Breast epithelium (tissue), 4 donors: ENCODE measurements around the gene ADAMTSL2. TPM values are rescaled to one million over a fixed set of nuclear protein-coding genes. Genes with fewer than 3 reads are reported as not detected.

ENCODE experiments used
- DNase-seq, 2 donors: peaks; one replicate each; pipeline ENCODE4 v3.0.0-alpha.2; 2019; ENCODE audit warnings: low spot score in 2 of 2
- H3K27ac ChIP-seq, 2 donors: fragments of 200-600 bp; sonication (generic) in 1 of 2; one replicate each; pipeline ENCODE4 v1.5.1; 2016 to 2019; ENCODE audit warnings: mild to moderate bottlenecking in 1 of 2
- H3K27me3 ChIP-seq, 2 donors: fragments of 200-600 bp; sonication (generic) in 1 of 2; one replicate each; pipeline versions ENCODE4 v1.5.1 to v1.6.0; 2017 to 2019; ENCODE audit warnings: control low read depth in 1 of 2, mild to moderate bottlenecking in 1 of 2
- H3K36me3 ChIP-seq: fragments of 200-600 bp; one replicate; pipeline ENCODE4 v1.5.1; 2019
- H3K4me1 ChIP-seq, 2 donors: fragments of 200-600 bp; sonication (generic); one replicate each; pipeline ENCODE4 v1.5.1; 2016 to 2019; ENCODE audit warnings: control low read depth in 1 of 2
- H3K4me3 ChIP-seq, 3 donors: fragments of 200-600 bp; sonication (generic); 1 replicate in 2 of 3; 2 replicates in 1 of 3; pipeline ENCODE4 v1.5.1; 2016 to 2019; ENCODE audit warnings: mild to moderate bottlenecking in 3 of 3, moderate library complexity in 2 of 3
- H3K9me3 ChIP-seq, 2 donors: fragments of 200-600 bp; sonication (generic) in 1 of 2; one replicate each; pipeline ENCODE4 v1.5.1; 2016 to 2019; ENCODE audit warnings: control low read depth in 1 of 2
- CTCF ChIP-seq, 3 donors: fragments of 450-650 bp; IDR thresholded peaks; one replicate each; pipeline ENCODE4 v1.5.1; 2016 to 2017; ENCODE audit warnings: antibody characterized with exemption in 3 of 3, mild to moderate bottlenecking in 3 of 3, moderate library complexity in 3 of 3
- POLR2A ChIP-seq: fragments of 450-650 bp; IDR thresholded peaks from one replicate; pipeline ENCODE4 v1.6.1; 2016; ENCODE audit warnings: antibody characterized with exemption, mild to moderate bottlenecking, moderate library complexity
- POLR2AphosphoS5 ChIP-seq, 3 donors: sonication (generic); formaldehyde crosslinking; IDR thresholded peaks; one replicate each; pipeline ENCODE4 v1.6.1; 2017; ENCODE audit warnings: antibody characterized with exemption in 3 of 3
- intact Hi-C: fragments of 100-400 bp; cut with DNase I; formaldehyde crosslinking; loops from one replicate; pipeline ENCODE4 v1.15.1; 2023; ENCODE audit warnings: low total_unique reads
- total RNA-seq, 3 donors: library from RNA; depleted of rRNA; stranded (reverse); fragments of >200 nt; gene quantifications; one replicate each; pipeline ENCODE4 v1.1.0, GENCODE V29; 2016

Gene ADAMTSL2
- total RNA-seq, 3 donors from 2014 or later, result 0.33 to 0.80 (median 0.44) TPM

- H3K36me3 ChIP-seq, result no peaks in the 10 kb centered on the region
- intact Hi-C loops, result no loop called here
- TF ChIP-seq POLR2A (no peak), CTCF (IDR thresholded peaks at IDR 0.05) (no peak), POLR2AphosphoS5 (IDR thresholded peaks at IDR 0.05) (no peak)
- H3K27ac ChIP-seq, result peak overlapping the region in 1 of 2 donors; percentile 68
- H3K4me1 ChIP-seq, result no peaks in the 10 kb centered on the region
- DNase-seq, result no peak
- no peak overlapping the region for H3K4me3 ChIP-seq
- peaks cover 0 to 17% of the 10 kb centered on the region in 2 donors for H3K9me3 ChIP-seq
- no peaks in the 10 kb centered on the region for H3K27me3 ChIP-seq
These were observed 29.2 kb upstream of the ADAMTSL2 start for GRCh38 chr9:133505186-133505830.

DNA sequence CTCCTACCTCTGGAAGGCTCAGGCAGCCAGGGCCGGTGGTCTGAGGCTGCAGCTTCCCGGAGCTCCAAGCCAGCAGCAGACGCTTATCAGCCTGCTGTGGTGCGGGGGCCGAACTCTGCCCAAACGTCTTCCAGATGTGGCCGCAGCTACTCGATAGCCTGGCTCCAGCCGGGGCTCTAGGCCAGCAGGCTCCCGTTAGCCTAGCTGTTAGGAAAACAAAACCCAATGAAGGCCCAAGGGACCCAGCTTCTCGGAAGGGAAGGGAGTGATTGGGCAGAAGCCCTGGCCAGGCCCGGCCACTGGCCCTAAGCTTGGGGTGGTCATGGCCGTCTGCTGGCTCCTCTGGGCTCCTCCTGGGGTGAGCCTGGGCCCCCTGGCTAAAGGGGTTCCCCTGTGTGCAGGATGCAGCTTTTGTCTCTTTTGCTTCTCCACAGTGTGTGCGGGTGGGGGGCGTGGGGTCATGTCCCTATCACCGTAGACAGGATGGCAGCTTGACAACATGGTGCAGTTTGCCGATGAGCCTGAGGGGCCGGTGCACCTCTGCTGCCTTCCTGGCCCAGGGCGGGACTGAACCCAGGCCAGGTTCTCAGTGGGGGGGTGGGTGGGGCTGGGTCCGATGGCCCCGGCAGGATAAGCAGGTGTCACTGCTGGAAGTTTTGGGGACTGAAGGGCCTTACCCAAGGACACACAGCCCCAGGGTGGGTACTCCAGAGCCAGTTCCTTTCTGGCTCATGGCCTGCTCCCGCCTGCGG lies 28.4 kb upstream of the ADAMTSL2 start:
- Histone ChIP-seq H3K36me3 (no peaks in the 10 kb centered on the region), H3K27ac (peak overlapping the region in 1 of 2 donors; percentile 68), H3K4me3 (no peak overlapping the region), H3K27me3 (no peaks in the 10 kb centered on the region), H3K9me3 (peaks cover 0 to 16% of the 10 kb centered on the region in 2 donors), H3K4me1 (no peaks in the 10 kb centered on the region)
- intact Hi-C loops, result no loop called here
- no peak for TF ChIP-seq CTCF (IDR thresholded peaks at IDR 0.05)
- TF ChIP-seq POLR2AphosphoS5 (IDR thresholded peaks at IDR 0.05), result no peak
- no peak for TF ChIP-seq POLR2A
- no peak for DNase-seq

GRCh38 chr9:133506653-133507038 lies 27.9 kb upstream of the ADAMTSL2 start:
- Histone ChIP-seq H3K9me3 (peaks cover 0 to 10% of the 10 kb centered on the region in 2 donors), H3K4me3 (no peak overlapping the region), H3K27me3 (no peaks in the 10 kb centered on the region), H3K27ac (peak overlapping the region in 1 of 2 donors; percentile 68), H3K36me3 (no peaks in the 10 kb centered on the region), H3K4me1 (no peaks in the 10 kb centered on the region)
- intact Hi-C loops, result no loop called here
- TF ChIP-seq POLR2A, result no peak
- no peak for TF ChIP-seq POLR2AphosphoS5 (IDR thresholded peaks at IDR 0.05)
- no peak for TF ChIP-seq CTCF (IDR thresholded peaks at IDR 0.05)
- DNase-seq, result no peak

- TF ChIP-seq POLR2AphosphoS5 (IDR thresholded peaks at IDR 0.05) (no peak), POLR2A (no peak), CTCF (IDR thresholded peaks at IDR 0.05) (no peak)
- intact Hi-C loops, result no loop called here
- H3K27ac ChIP-seq, result peak overlapping the region in 1 of 2 donors; percentile 68
- DNase-seq, result no peak
- H3K27me3 ChIP-seq, result no peaks in the 10 kb centered on the region
- no peaks in the 10 kb centered on the region for H3K4me1 ChIP-seq
- no peaks in the 10 kb centered on the region for H3K36me3 ChIP-seq
- H3K4me3 ChIP-seq, result no peak overlapping the region
- peaks cover 0 to 3% of the 10 kb centered on the region in 2 donors for H3K9me3 ChIP-seq
These were observed 27.1 kb upstream of the ADAMTSL2 start for GRCh38 chr9:133507246-133507965.
